ENCODE data around the gene FAM13A. TPM values are rescaled to one million over a fixed set of nuclear protein-coding genes. Genes with fewer than 3 reads are reported as not detected.

The FAM13A gene
- total and polyA plus RNA-seq, 10 of the 15 experiments (the other 5 are each of a cell fraction or from before 2014, with no cell fraction given), result 0.05 to 1.8 (median 0.27) TPM; not detected in 1

- H4K20me1 ChIP-seq (ENCODE audit: control insufficient read depth, insufficient read depth), result no peaks in the 10 kb centered on the region
- in situ Hi-C loops (cut with MboI) (no loop called here), intact Hi-C loops (cut with micrococcal nuclease; ENCODE audit: unreplicated experiment) (no loop called here)
- CTCF ChIA-PET, result interaction anchor here (1.5 kb wide), 1 partner anchor 41 kb away, joined by 5 read pairs; no protein-coding TSS in a partner anchor
- H3K36me3 ChIP-seq (ENCODE audit: control insufficient read depth in 2 of 2, insufficient read depth in 2 of 2, low read length in 1 of 2), result no peaks in the 10 kb centered on the region
- no peak overlapping the region for H3K9ac ChIP-seq (ENCODE audit: control insufficient read depth, insufficient read depth, low read length)
- H3K27ac ChIP-seq (ENCODE audit: control insufficient read depth, insufficient read depth), result no peak overlapping the region
- no peak overlapping the region for H3K4me2 ChIP-seq (ENCODE audit: control insufficient read depth, insufficient read depth)
- SMC1A ChIA-PET (ENCODE audit: uncharacterized antibody, unreplicated experiment), result interaction anchor here (1.3 to 1.8 kb wide), 2 partner anchors 41 to 163 kb away, joined by 4 to 6 read pairs; no protein-coding TSS in a partner anchor
- DNase-seq (ENCODE audit: low read depth, low spot score) (no peak), ATAC-seq (no peak), FAIRE-seq (no peak)
- no peaks in the 10 kb centered on the region for H3K9me3 ChIP-seq (replicated peaks; ENCODE audit: control insufficient read depth, insufficient read depth, low read length)
- H3K27me3 ChIP-seq (replicated peaks in 1 of 2; ENCODE audit: control insufficient read depth in 2 of 2, insufficient read depth in 2 of 2, low read length in 1 of 2), result no peaks in the 10 kb centered on the region
- H3K79me2 ChIP-seq (ENCODE audit: control insufficient read depth, insufficient read depth, low read length), result no peaks in the 10 kb centered on the region
- BruUV-seq (replicated peaks), result no TSS peak
- RAD21 ChIA-PET (ENCODE audit: unreplicated experiment), result no interaction called here
- no peak overlapping the region for H2AFZ ChIP-seq (ENCODE audit: control insufficient read depth, low read depth, low read length)
- no peaks in the 10 kb centered on the region for H3K4me1 ChIP-seq (ENCODE audit: control insufficient read depth, insufficient read depth, low read length)
- no peak overlapping the region for H3K4me3 ChIP-seq
- POLR2A ChIA-PET, result no interaction called here
- TF ChIP-seq EP300 (IDR thresholded peaks at IDR 0.05; ENCODE audit: borderline replicate concordance in 1 of 2, control insufficient read depth in 1 of 2, low read depth in 2 of 2, low read length in 2 of 2), result no peak
Measured at GRCh38 chr4:88982757-88983156, 74.2 kb downstream of the FAM13A start.

- H3K36me3 ChIP-seq (ENCODE audit: control insufficient read depth in 2 of 2, insufficient read depth in 2 of 2, low read length in 1 of 2), result no peaks in the 10 kb centered on the region
- peak; percentile 70 for ATAC-seq
- H3K4me2 ChIP-seq (ENCODE audit: control insufficient read depth, insufficient read depth), result no peak overlapping the region
- no peak overlapping the region for H3K4me3 ChIP-seq
- H3K9ac ChIP-seq (ENCODE audit: control insufficient read depth, insufficient read depth, low read length), result no peak overlapping the region
- no peak for DNase-seq (ENCODE audit: low read depth, low spot score)
- intact Hi-C loops (cut with micrococcal nuclease; ENCODE audit: unreplicated experiment) (no loop called here), in situ Hi-C loops (cut with MboI) (no loop called here)
- no peaks in the 10 kb centered on the region for H4K20me1 ChIP-seq (ENCODE audit: control insufficient read depth, insufficient read depth)
- no peaks in the 10 kb centered on the region for H3K4me1 ChIP-seq (ENCODE audit: control insufficient read depth, insufficient read depth, low read length)
- POLR2A ChIA-PET, result no interaction called here
- BruUV-seq (replicated peaks), result no TSS peak
- CTCF ChIA-PET, result interaction anchor here (0.6 to 0.7 kb wide), 3 partner anchors 16 to 319 kb away, joined by 3 to 6 read pairs (median 3); no protein-coding TSS in a partner anchor
- FAIRE-seq, result no peak
- H3K79me2 ChIP-seq (ENCODE audit: control insufficient read depth, insufficient read depth, low read length), result no peaks in the 10 kb centered on the region
- RAD21 ChIA-PET (ENCODE audit: unreplicated experiment), result interaction anchor here (0.6 kb wide), 1 partner anchor 136 kb away, joined by 3 read pairs; no protein-coding TSS in a partner anchor
- no peak overlapping the region for H3K27ac ChIP-seq (ENCODE audit: control insufficient read depth, insufficient read depth)
- SMC1A ChIA-PET (ENCODE audit: uncharacterized antibody, unreplicated experiment), result interaction anchor here (0.9 to 1.8 kb wide), 4 partner anchors 42 to 163 kb away, joined by 3 to 6 read pairs (median 4); no protein-coding TSS in a partner anchor
- H3K9me3 ChIP-seq (replicated peaks; ENCODE audit: control insufficient read depth, insufficient read depth, low read length), result no peaks in the 10 kb centered on the region
- WGBS (ENCODE audit: insufficient coverage, insufficient replicate concordance, low lambda C conversion rate, missing lambda C conversion rate), result 26% methylated on average over 2 of the region's 2 CpGs
- H3K27me3 ChIP-seq (replicated peaks in 1 of 2; ENCODE audit: control insufficient read depth in 2 of 2, insufficient read depth in 2 of 2, low read length in 1 of 2), result no peaks in the 10 kb centered on the region
- no peak overlapping the region for H2AFZ ChIP-seq (ENCODE audit: control insufficient read depth, low read depth, low read length)
- TF ChIP-seq RB1 (IDR thresholded peaks at IDR 0.05; ENCODE audit: borderline replicate concordance) (no peak), CBX5 (IDR thresholded peaks at IDR 0.05; ENCODE audit: low read depth) (no peak), FOXK2 (IDR thresholded peaks at IDR 0.05) (no peak), ZNF687 (IDR thresholded peaks at IDR 0.05) (no peak), RUNX3 (IDR thresholded peaks at IDR 0.05; ENCODE audit: low read length) (no peak), ZBTB4 (CRISPR knock-in tag; IDR thresholded peaks at IDR 0.05) (no peak), TCF12 (IDR thresholded peaks at IDR 0.05; ENCODE audit: low read depth, low read length) (no peak), PML (IDR thresholded peaks at IDR 0.05; ENCODE audit: low read length) (no peak), RFX5 (IDR thresholded peaks at IDR 0.05; ENCODE audit: low read depth, low read length) (no peak), BMI1 (IDR thresholded peaks at IDR 0.05; ENCODE audit: borderline replicate concordance) (no peak), SMARCA5 (IDR thresholded peaks at IDR 0.05) (no peak)
Measured at GRCh38 chr4:88981993-88982392, 75.0 kb downstream of the FAM13A start.

Measured in GM12878 (cell line).